Esophagus squamous epithelium (tissue), 5 donors: Measurements from ENCODE around the gene RASA2. TPM values are rescaled to one million over a fixed set of nuclear protein-coding genes. Genes with fewer than 3 reads are reported as not detected.
A peak's percentile ranks its signal among the peaks of the same experiment; 100 is the strongest.

Source experiments
- DNase-seq: peaks from one replicate; lab custom pipeline; 2025; lab: John Stamatoyannopoulos, UW
- H3K27ac ChIP-seq, 4 donors: fragments of 200-600 bp; sonication (generic); one replicate each; pipeline ENCODE4 v1.5.1; 2016 to 2019; ENCODE audit warnings: mild to moderate bottlenecking in 1 of 4
- H3K27me3 ChIP-seq, 4 donors: fragments of 200-600 bp; sonication (generic); 1 replicate in 3 of 4; 2 replicates in 1 of 4; pipeline versions ENCODE4 v1.5.1 to v1.6.0; 2017 to 2021; ENCODE audit warnings: antibody characterized with exemption in 1 of 4
- H3K36me3 ChIP-seq, 3 donors: fragments of 200-600 bp; sonication (generic); one replicate each; pipeline ENCODE4 v1.5.1; 2016 to 2019
- H3K4me1 ChIP-seq, 3 donors: fragments of 200-600 bp; sonication (generic); one replicate each; pipeline ENCODE4 v1.5.1; 2017 to 2019
- H3K4me3 ChIP-seq, 4 donors: fragments of 200-600 bp; sonication (generic); 1 replicate in 3 of 4; 2 replicates in 1 of 4; pipeline ENCODE4 v1.5.1; 2016 to 2019; ENCODE audit warnings: mild to moderate bottlenecking in 2 of 4, moderate library complexity in 1 of 4
- H3K9me3 ChIP-seq, 3 donors: fragments of 200-600 bp; sonication (generic); one replicate each; pipeline ENCODE4 v1.5.1; 2016 to 2019
- CTCF ChIP-seq, 6 experiments: fragments of 450-650 bp in 4 of 6; fragments of 200-600 bp in 2 of 6; sonication (generic) in 2 of 6; IDR thresholded peaks; one replicate each; pipeline ENCODE4 v1.5.1; 2016 to 2019; ENCODE audit warnings: antibody characterized with exemption in 6 of 6, mild to moderate bottlenecking in 4 of 6, moderate library complexity in 4 of 6
- POLR2A ChIP-seq, 4 donors: fragments of 450-650 bp; IDR thresholded peaks; one replicate each; pipeline ENCODE4 v1.6.1; 2017; ENCODE audit warnings: antibody characterized with exemption in 4 of 4, mild to moderate bottlenecking in 4 of 4, moderate library complexity in 3 of 4
- WGBS, 2 donors: methylation state at CpG; one replicate each; pipeline ENCODE4 v1.1.5; 2018; 5-methylcytosine and 5-hydroxymethylcytosine counted together
- intact Hi-C: fragments of 100-400 bp; cut with DNase I; formaldehyde crosslinking; loops from one replicate; pipeline ENCODE4 v1.15.0; 2022
- total RNA-seq, 4 donors: library from RNA; depleted of rRNA; stranded (reverse); fragments of >200 nt; gene quantifications; one replicate each; pipeline ENCODE4 v1.1.0, GENCODE V29; 2016
- donor health status: DM: yes; HTN: yes; CAD: no.

Gene RASA2
- total RNA-seq, 4 donors from 2014 or later = 12.6 to 24.6 (median 19.4) TPM

DNA sequence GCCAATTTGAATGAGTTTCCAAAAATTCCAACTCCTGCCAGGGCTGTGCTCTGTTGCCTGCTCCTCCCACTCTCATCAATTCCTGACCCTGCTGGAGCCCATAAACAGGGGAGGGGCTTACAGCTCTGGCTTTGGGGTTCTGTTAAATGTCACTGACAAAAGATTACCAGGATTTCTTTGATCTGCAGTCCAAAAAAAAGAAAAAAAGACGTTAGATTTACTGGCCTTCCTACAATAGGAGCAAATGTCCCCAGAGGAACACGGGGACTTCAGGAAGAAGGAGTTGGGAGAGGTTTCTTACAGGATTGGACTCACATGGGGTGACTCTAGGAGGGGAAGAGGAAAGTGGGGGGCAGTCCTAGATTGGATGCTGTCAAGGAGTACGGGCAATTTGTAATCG is 167.0 kb downstream of the RASA2 start:
- Histone ChIP-seq H3K27me3 (peaks cover 0 to 25% (median 0%) of the 10 kb centered on the region in 4 donors), H3K36me3 (no peaks in the 10 kb centered on the region), H3K9me3 (no peaks in the 10 kb centered on the region), H3K27ac (no peak overlapping the region), H3K4me1 (no peaks in the 10 kb centered on the region), H3K4me3 (no peak overlapping the region)
- DNase-seq = no peak
- WGBS, 2 donors = 70 to 74% methylated on average over 4 of the region's 4 CpGs
- no peak for TF ChIP-seq CTCF (IDR thresholded peaks at IDR 0.05)
- no peak for TF ChIP-seq POLR2A (IDR thresholded peaks at IDR 0.05)
- intact Hi-C loops = no loop called here

DNA sequence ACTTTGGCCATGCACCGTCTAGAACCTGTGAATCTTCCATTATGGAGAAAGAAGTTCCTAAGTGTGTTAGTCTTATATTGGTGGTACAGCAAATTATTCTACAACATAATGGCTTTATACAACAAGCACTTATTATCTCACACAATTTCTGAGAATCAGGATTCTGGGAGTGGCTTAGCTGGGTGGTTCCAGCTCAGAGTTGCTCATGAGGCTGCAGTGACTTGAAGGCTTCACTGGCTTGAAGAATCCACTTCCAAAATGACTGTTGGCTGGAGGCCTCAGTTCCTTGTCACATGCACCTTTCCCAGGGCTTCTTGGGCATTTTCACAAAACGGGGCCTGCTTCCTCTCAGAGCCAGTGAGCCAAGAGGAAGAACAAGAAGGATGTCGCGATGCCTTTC is 169.0 kb downstream of the RASA2 start:
- Histone ChIP-seq H3K36me3 (no peaks in the 10 kb centered on the region), H3K27me3 (peaks cover 0 to 45% (median 0%) of the 10 kb centered on the region in 4 donors), H3K9me3 (no peaks in the 10 kb centered on the region), H3K4me1 (peaks cover 0 to 17% (median 6%) of the 10 kb centered on the region in 3 donors), H3K27ac (no peak overlapping the region), H3K4me3 (no peak overlapping the region)
- TF ChIP-seq CTCF (IDR thresholded peaks at IDR 0.05) = no peak
- no peak for TF ChIP-seq POLR2A (IDR thresholded peaks at IDR 0.05)
- intact Hi-C loops = no loop called here
- WGBS, 2 donors = 84 to 97% methylated on average over 4 of the region's 4 CpGs
- DNase-seq = no peak

GRCh38 chr3:141656771-141657170 is 169.9 kb downstream of the RASA2 start:
- DNase-seq = no peak
- no peaks in the 10 kb centered on the region for H3K9me3 ChIP-seq
- intact Hi-C loops = no loop called here
- no peaks in the 10 kb centered on the region for H3K36me3 ChIP-seq
- H3K27me3 ChIP-seq = peaks cover 0 to 53% (median 0%) of the 10 kb centered on the region in 4 donors
- H3K27ac ChIP-seq = no peak overlapping the region
- no peak for TF ChIP-seq CTCF (IDR thresholded peaks at IDR 0.05)
- TF ChIP-seq POLR2A (IDR thresholded peaks at IDR 0.05) = no peak
- H3K4me1 ChIP-seq = peaks cover 0 to 17% (median 6%) of the 10 kb centered on the region in 3 donors
- 69 to 72% methylated on average over 4 of the region's 4 CpGs for WGBS, 2 donors
- H3K4me3 ChIP-seq = no peak overlapping the region

- peaks cover 0 to 17% (median 6%) of the 10 kb centered on the region in 3 donors for H3K4me1 ChIP-seq
- H3K4me3 ChIP-seq = no peak overlapping the region
- H3K36me3 ChIP-seq = no peaks in the 10 kb centered on the region
- no peak overlapping the region for H3K27ac ChIP-seq
- no peaks in the 10 kb centered on the region for H3K9me3 ChIP-seq
- intact Hi-C loops = no loop called here
- no peak for DNase-seq
- TF ChIP-seq POLR2A (IDR thresholded peaks at IDR 0.05) (no peak), CTCF (IDR thresholded peaks at IDR 0.05) (no peak)
- peaks cover 0 to 60% (median 0%) of the 10 kb centered on the region in 4 donors for H3K27me3 ChIP-seq
Measured at GRCh38 chr3:141657516-141657915, 170.7 kb downstream of the RASA2 start.

- WGBS, 2 donors = 0 to 1% methylated on average over 4 to 18 of the region's 64 CpGs
- peak overlapping the region; percentile 32 to 66 (median 46) for H3K4me3 ChIP-seq
- peaks cover 0 to 60% (median 0%) of the 10 kb centered on the region in 4 donors for H3K27me3 ChIP-seq
- peaks cover 0 to 17% (median 6%) of the 10 kb centered on the region in 3 donors for H3K4me1 ChIP-seq
- intact Hi-C loops = no loop called here
- TF ChIP-seq POLR2A (IDR thresholded peaks at IDR 0.05) = no peak
- no peak for TF ChIP-seq CTCF (IDR thresholded peaks at IDR 0.05)
- H3K27ac ChIP-seq = no peak overlapping the region
- DNase-seq = no peak
- no peaks in the 10 kb centered on the region for H3K36me3 ChIP-seq
- H3K9me3 ChIP-seq = no peaks in the 10 kb centered on the region
Measured at GRCh38 chr3:141659821-141660613, 173.2 kb downstream of the RASA2 start.
